ENCODE measurements around the gene INPP5A.

Gene INPP5A

GRCh38 chr10:132657127-132657706 lies 119.6 kb downstream of the INPP5A start:
- H3K4me3 ChIP-seq (ENCODE audit: low read depth, low read length), result no peak overlapping the region
- no peak for TF ChIP-seq CTCF (IDR thresholded peaks at IDR 0.05; ENCODE audit: low read depth, low read length, missing control alignments)
- DNase-seq (ENCODE audit: low read depth), result no peak

- H3K4me3 ChIP-seq (ENCODE audit: low read depth, low read length), result no peak overlapping the region
- no peak for TF ChIP-seq CTCF (IDR thresholded peaks at IDR 0.05; ENCODE audit: low read depth, low read length, missing control alignments)
- no peak for DNase-seq (ENCODE audit: low read depth)
Observed at GRCh38 chr10:132657748-132658147, 120.2 kb downstream of the INPP5A start.

- H3K4me3 ChIP-seq (ENCODE audit: low read depth, low read length), result no peak overlapping the region
- TF ChIP-seq CTCF (IDR thresholded peaks at IDR 0.05; ENCODE audit: low read depth, low read length, missing control alignments), result no peak
- DNase-seq (ENCODE audit: low read depth), result no peak
Observed at GRCh38 chr10:132658546-132659205, 121.1 kb downstream of the INPP5A start.

GRCh38 chr10:132659206-132660091 lies 121.9 kb downstream of the INPP5A start:
- no peak for DNase-seq (ENCODE audit: low read depth)
- no peak overlapping the region for H3K4me3 ChIP-seq (ENCODE audit: low read depth, low read length)
- no peak for TF ChIP-seq CTCF (IDR thresholded peaks at IDR 0.05; ENCODE audit: low read depth, low read length, missing control alignments)

GRCh38 chr10:132660385-132660784 lies 122.8 kb downstream of the INPP5A start:
- TF ChIP-seq CTCF (IDR thresholded peaks at IDR 0.05; ENCODE audit: low read depth, low read length, missing control alignments), result no peak
- no peak overlapping the region for H3K4me3 ChIP-seq (ENCODE audit: low read depth, low read length)
- no peak for DNase-seq (ENCODE audit: low read depth)

GRCh38 chr10:132662186-132662920 lies 124.8 kb downstream of the INPP5A start:
- H3K4me3 ChIP-seq (ENCODE audit: low read depth, low read length), result no peak overlapping the region
- DNase-seq (ENCODE audit: low read depth), result no peak

More at GRCh38 chr10:132662186-132662920, 124.8 kb downstream of the INPP5A start:
- no peak for TF ChIP-seq CTCF (IDR thresholded peaks at IDR 0.05; ENCODE audit: low read depth, low read length, missing control alignments)

All from GM12864 (cell line).